ENCODE data around the gene TBX18.

TBX18 gene

GRCh38 chr6:84645563-84646266 lies 118.7 kb downstream of the TBX18 start:
- TF ChIP-seq, protein P1, sequence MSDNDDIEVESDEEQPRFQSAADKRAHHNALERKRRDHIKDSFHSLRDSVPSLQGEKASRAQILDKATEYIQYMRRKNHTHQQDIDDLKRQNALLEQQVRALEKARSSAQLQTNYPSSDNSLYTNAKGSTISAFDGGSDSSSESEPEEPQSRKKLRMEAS (IDR thresholded peaks at IDR 0.05) = no peak
- TF ChIP-seq CREB1 (IDR thresholded peaks at IDR 0.05; ENCODE audit: low read depth) (no peak), FOXM1 (IDR thresholded peaks at IDR 0.05; ENCODE audit: borderline replicate concordance, low read depth) (no peak), EP300 (IDR thresholded peaks at IDR 0.05; ENCODE audit: borderline replicate concordance) (no peak), TAF1 (IDR thresholded peaks at IDR 0.05; ENCODE audit: low read depth) (no peak), YY1 (IDR thresholded peaks at IDR 0.05; ENCODE audit: low read depth) (no peak), TCF12 (IDR thresholded peaks at IDR 0.05; ENCODE audit: low read depth) (no peak), RAD21 (IDR thresholded peaks at IDR 0.05; ENCODE audit: low read depth) (no peak), CEBPB (IDR thresholded peaks at IDR 0.05) (no peak), ZBTB7A (IDR thresholded peaks at IDR 0.05; ENCODE audit: low read depth) (no peak), NFIC (IDR thresholded peaks at IDR 0.05) (no peak), TEAD4 (IDR thresholded peaks at IDR 0.05) (no peak), EGR1 (IDR thresholded peaks at IDR 0.05) (no peak), REST (IDR thresholded peaks at IDR 0.05; ENCODE audit: low read depth) (no peak)
- TF ChIP-seq, protein P2, sequence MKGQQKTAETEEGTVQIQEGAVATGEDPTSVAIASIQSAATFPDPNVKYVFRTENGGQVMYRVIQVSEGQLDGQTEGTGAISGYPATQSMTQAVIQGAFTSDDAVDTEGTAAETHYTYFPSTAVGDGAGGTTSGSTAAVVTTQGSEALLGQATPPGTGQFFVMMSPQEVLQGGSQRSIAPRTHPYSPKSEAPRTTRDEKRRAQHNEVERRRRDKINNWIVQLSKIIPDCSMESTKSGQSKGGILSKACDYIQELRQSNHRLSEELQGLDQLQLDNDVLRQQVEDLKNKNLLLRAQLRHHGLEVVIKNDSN (IDR thresholded peaks at IDR 0.05) = no peak

DNA sequence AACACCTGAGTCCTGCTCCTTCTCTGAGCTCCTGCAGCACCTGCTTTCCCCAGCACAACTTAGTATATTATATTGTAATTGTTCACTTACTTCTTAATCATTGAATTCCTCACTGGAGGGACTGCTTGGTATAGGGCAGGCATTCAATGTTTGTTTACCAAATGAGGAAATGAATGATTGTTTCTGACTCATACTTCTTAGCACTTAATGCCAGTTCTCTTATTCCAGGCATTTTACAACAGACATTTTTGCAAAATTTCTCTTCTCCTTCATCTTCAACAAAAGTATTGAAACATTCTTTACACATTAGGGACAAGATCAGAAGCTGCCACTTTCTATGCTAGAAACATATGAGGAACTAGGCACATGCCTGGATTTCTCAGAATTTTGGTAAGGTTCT lies 119.4 kb downstream of the TBX18 start:
- TF ChIP-seq EGR1 (IDR thresholded peaks at IDR 0.05) (no peak), CEBPB (IDR thresholded peaks at IDR 0.05) (no peak), CREB1 (IDR thresholded peaks at IDR 0.05; ENCODE audit: low read depth) (no peak)

- no peak for TF ChIP-seq YY1 (IDR thresholded peaks at IDR 0.05; ENCODE audit: low read depth)
- TF ChIP-seq FOXM1 (IDR thresholded peaks at IDR 0.05; ENCODE audit: borderline replicate concordance, low read depth) = no peak
- no peak for TF ChIP-seq RAD21 (IDR thresholded peaks at IDR 0.05; ENCODE audit: low read depth)
- TF ChIP-seq REST (IDR thresholded peaks at IDR 0.05; ENCODE audit: low read depth) = no peak
- TF ChIP-seq, protein P2 (IDR thresholded peaks at IDR 0.05) = no peak
- no peak for TF ChIP-seq CEBPB (IDR thresholded peaks at IDR 0.05)
- no peak for TF ChIP-seq ZBTB7A (IDR thresholded peaks at IDR 0.05; ENCODE audit: low read depth)
- no peak for TF ChIP-seq CREB1 (IDR thresholded peaks at IDR 0.05; ENCODE audit: low read depth)
- TF ChIP-seq TEAD4 (IDR thresholded peaks at IDR 0.05) = no peak
- no peak for TF ChIP-seq NFIC (IDR thresholded peaks at IDR 0.05)
- TF ChIP-seq EGR1 (IDR thresholded peaks at IDR 0.05) = no peak
- TF ChIP-seq TAF1 (IDR thresholded peaks at IDR 0.05; ENCODE audit: low read depth) = no peak
- no peak for TF ChIP-seq TCF12 (IDR thresholded peaks at IDR 0.05; ENCODE audit: low read depth)
- TF ChIP-seq, protein P1 (IDR thresholded peaks at IDR 0.05) = no peak
- no peak for TF ChIP-seq EP300 (IDR thresholded peaks at IDR 0.05; ENCODE audit: borderline replicate concordance)
These were observed 120.6 kb downstream of the TBX18 start for GRCh38 chr6:84643778-84644177.

- no peak for TF ChIP-seq EGR1 (IDR thresholded peaks at IDR 0.05)
- TF ChIP-seq, protein P1 (IDR thresholded peaks at IDR 0.05) = no peak
These were observed 123.3 kb downstream of the TBX18 start for GRCh38 chr6:84641076-84641475.

DNA sequence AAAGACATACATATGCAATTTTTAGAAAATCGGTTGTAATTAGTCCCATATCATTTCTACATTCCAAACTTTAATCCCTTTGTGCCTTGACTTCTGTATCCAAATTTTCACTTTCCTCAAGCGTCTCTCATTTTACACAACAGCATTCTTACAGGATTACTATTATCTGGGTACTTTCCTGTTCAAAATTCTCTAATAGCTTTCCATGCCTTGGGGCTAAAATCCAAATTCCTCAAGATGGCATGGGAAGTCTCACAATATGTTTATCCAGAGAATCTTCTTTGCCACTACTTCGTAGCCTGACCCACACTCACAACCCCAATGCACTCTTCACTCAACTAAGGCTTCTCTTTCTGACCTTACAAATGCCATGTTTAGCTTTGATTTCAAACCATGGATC lies 125.0 kb downstream of the TBX18 start:
- no peak for TF ChIP-seq EGR1 (IDR thresholded peaks at IDR 0.05)
- no peak for TF ChIP-seq FOXM1 (IDR thresholded peaks at IDR 0.05; ENCODE audit: borderline replicate concordance, low read depth)
- TF ChIP-seq EP300 (IDR thresholded peaks at IDR 0.05; ENCODE audit: borderline replicate concordance) = no peak
- no peak for TF ChIP-seq REST (IDR thresholded peaks at IDR 0.05; ENCODE audit: low read depth)
- TF ChIP-seq TCF12 (IDR thresholded peaks at IDR 0.05; ENCODE audit: low read depth) = no peak
- TF ChIP-seq TAF1 (IDR thresholded peaks at IDR 0.05; ENCODE audit: low read depth) = no peak
- no peak for TF ChIP-seq TEAD4 (IDR thresholded peaks at IDR 0.05)
- no peak for TF ChIP-seq RAD21 (IDR thresholded peaks at IDR 0.05; ENCODE audit: low read depth)
- TF ChIP-seq ZBTB7A (IDR thresholded peaks at IDR 0.05; ENCODE audit: low read depth) = no peak
- no peak for TF ChIP-seq YY1 (IDR thresholded peaks at IDR 0.05; ENCODE audit: low read depth)
- TF ChIP-seq CEBPB (IDR thresholded peaks at IDR 0.05) = no peak
- TF ChIP-seq, protein P2 (IDR thresholded peaks at IDR 0.05) = no peak
- no peak for TF ChIP-seq NFIC (IDR thresholded peaks at IDR 0.05)
